HG03521 (cell line): Measurements from ENCODE around the gene SPTLC3.

Experiments used
- ATAC-seq: cut with Tn5 transposase; IDR thresholded peaks from one replicate; pipeline ENCODE4 v1.9.1; 2021; ENCODE audit warnings: mild to moderate bottlenecking, moderate library complexity; ENCODE audit not compliant: unreplicated experiment

The SPTLC3 gene

GRCh38 chr20:13174402-13174801, 165.6 kb downstream of the SPTLC3 start:
- ATAC-seq: no peak

GRCh38 chr20:13180986-13181889, 172.5 kb downstream of the SPTLC3 start:
- no peak for ATAC-seq

- no peak for ATAC-seq
These were observed 174.2 kb downstream of the SPTLC3 start for GRCh38 chr20:13183005-13183404.

GRCh38 chr20:13186043-13186774, 177.4 kb downstream of the SPTLC3 start:
- no peak for ATAC-seq

- ATAC-seq: no peak
These were observed 179.1 kb downstream of the SPTLC3 start for GRCh38 chr20:13187899-13188298.

GRCh38 chr20:13199279-13199678, 190.5 kb downstream of the SPTLC3 start:
- ATAC-seq: no peak

- ATAC-seq: no peak
These were observed 192.2 kb downstream of the SPTLC3 start for GRCh38 chr20:13200767-13201500.

- ATAC-seq: no peak
These were observed 193.8 kb downstream of the SPTLC3 start for GRCh38 chr20:13202565-13202964.

- no peak for ATAC-seq
These were observed 196.7 kb downstream of the SPTLC3 start for GRCh38 chr20:13205425-13205824.

GRCh38 chr20:13205848-13206434, 197.2 kb downstream of the SPTLC3 start:
- no peak for ATAC-seq

- ATAC-seq: no peak
These were observed 198.2 kb downstream of the SPTLC3 start for GRCh38 chr20:13207016-13207415.

- no peak for ATAC-seq
These were observed 203.3 kb downstream of the SPTLC3 start for GRCh38 chr20:13211956-13212618.

- ATAC-seq: no peak
These were observed 204.0 kb downstream of the SPTLC3 start for GRCh38 chr20:13212750-13213149.

- no peak for ATAC-seq
These were observed 204.6 kb downstream of the SPTLC3 start for GRCh38 chr20:13213335-13213734.

- no peak for ATAC-seq
These were observed 207.8 kb downstream of the SPTLC3 start for GRCh38 chr20:13216533-13216932.
